ENCODE data around the gene OXA1L. TPM values are rescaled to one million over a fixed set of nuclear protein-coding genes. Genes with fewer than 3 reads are reported as not detected.
"Not testable (repeated sequence)": the region's sequence is repeated elsewhere in the genome, so short reads cannot be mapped to it uniquely, and the experiment has no call there.

Gene OXA1L
- 100 to 1,000 TPM; 106 to 133 TPM for total RNA-seq

GRCh38 chr14:22766457-22767322, at the start of gene OXA1L:
TSS of gene OXA1L (plus strand) at chr14:22766688. CDS start at chr14:22766702, 14 bp downstream.
- Mint-ChIP-seq H3K27ac (peak within 1 kb of the TSS; percentile 97), H3K4me3 (peak within 1 kb of the TSS; percentile 86), H3K9me3 (ENCODE audit: low read depth) (no peaks in the 10 kb centered on the region), H3K4me1 (peaks cover 35% of the 10 kb centered on the region), H3K27me3 (no peaks in the 10 kb centered on the region), H3K36me3 (peaks cover 53% of the 10 kb centered on the region)
- peak; percentile 98 for DNase-seq
- ATAC-seq: peak; percentile 92
- CTCF ChIA-PET: interaction anchor here (0.6 to 4.0 kb wide), 17 partner anchors 39 to 1256 kb away, joined by 3 to 25 read pairs (median 4); partner anchors contain the start of genes ABHD4, DAD1, HAUS4 and LRP10

- H3K9me3 Mint-ChIP-seq (ENCODE audit: low read depth): no peaks in the 10 kb centered on the region
- no peak for ATAC-seq
- CTCF ChIA-PET: no interaction called here
Observed at GRCh38 chr14:22718091-22718490, 48.4 kb upstream of the OXA1L start.

GRCh38 chr14:22721213-22721612, 45.3 kb upstream of the OXA1L start:
- no peak for ATAC-seq
- Mint-ChIP-seq H3K27ac (no peak overlapping the region), H3K27me3 (peaks cover 20% of the 10 kb centered on the region), H3K36me3 (no peaks in the 10 kb centered on the region), H3K4me3 (no peak overlapping the region), H3K4me1 (peaks cover 6% of the 10 kb centered on the region), H3K9me3 (ENCODE audit: low read depth) (no peaks in the 10 kb centered on the region)
- no peak for DNase-seq
- CTCF ChIA-PET: interaction anchor here (2.2 kb wide), 1 partner anchor 151 kb away, joined by 6 read pairs; no protein-coding TSS in a partner anchor

More at GRCh38 chr14:22718091-22718490, 48.4 kb upstream of the OXA1L start:
- no peak overlapping the region for H3K27ac Mint-ChIP-seq
- H3K4me3 Mint-ChIP-seq: no peak overlapping the region
- no peaks in the 10 kb centered on the region for H3K36me3 Mint-ChIP-seq
- DNase-seq: no peak
- peaks cover 11% of the 10 kb centered on the region for H3K4me1 Mint-ChIP-seq
- H3K27me3 Mint-ChIP-seq: peaks cover 20% of the 10 kb centered on the region

DNA sequence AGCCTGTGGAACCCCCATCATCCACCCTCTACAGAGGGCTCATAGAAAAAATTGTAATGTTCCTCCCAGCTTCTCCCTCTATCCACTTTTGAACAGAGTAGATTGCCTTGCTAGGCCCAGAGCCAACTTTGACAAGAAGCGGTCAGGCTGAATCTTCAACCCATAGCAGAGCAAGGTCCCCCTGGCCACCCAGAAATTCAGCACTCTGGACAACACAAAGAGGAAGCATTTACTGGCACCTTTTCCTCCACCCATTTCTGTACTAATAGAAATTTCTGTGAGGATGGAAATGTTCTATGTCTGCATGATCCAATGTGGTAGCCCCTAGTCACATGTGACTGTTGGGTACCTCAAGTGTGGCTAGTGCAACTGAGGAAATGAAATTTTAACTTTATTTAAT, 42.7 kb upstream of the OXA1L start:
- ATAC-seq: no peak
- Mint-ChIP-seq H3K9me3 (ENCODE audit: low read depth) (no peaks in the 10 kb centered on the region), H3K27me3 (peaks cover 8% of the 10 kb centered on the region), H3K4me1 (no peaks in the 10 kb centered on the region), H3K4me3 (no peak overlapping the region), H3K36me3 (no peaks in the 10 kb centered on the region), H3K27ac (no peak overlapping the region)
- DNase-seq: no peak
- CTCF ChIA-PET: no interaction called here

GRCh38 chr14:22724847-22725246, 41.6 kb upstream of the OXA1L start:
- H3K36me3 Mint-ChIP-seq; H3K27me3 Mint-ChIP-seq; H3K4me1 Mint-ChIP-seq; H3K27ac Mint-ChIP-seq; DNase-seq; H3K9me3 Mint-ChIP-seq (ENCODE audit: low read depth); CTCF ChIA-PET; ATAC-seq; H3K4me3 Mint-ChIP-seq: not testable (repeated sequence)

DNA sequence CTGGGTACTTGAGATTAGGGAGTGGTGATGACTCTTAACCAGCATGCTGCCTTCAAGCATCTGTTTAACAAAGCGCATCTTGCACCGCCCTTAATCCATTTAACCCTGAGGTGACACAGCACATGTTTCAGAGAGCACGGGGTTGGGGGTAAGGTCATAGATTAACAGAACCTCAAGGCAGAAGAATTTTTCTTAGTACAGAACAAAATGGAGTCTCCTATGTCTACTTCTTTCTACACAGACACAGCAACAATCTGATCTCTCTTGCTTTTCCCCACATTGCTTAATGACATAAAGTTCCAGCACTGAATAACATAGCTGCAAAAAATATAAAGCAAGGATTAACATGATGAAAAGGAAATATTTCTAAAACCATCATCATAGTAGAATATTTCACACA, 41.1 kb upstream of the OXA1L start:
- DNase-seq; H3K9me3 Mint-ChIP-seq (ENCODE audit: low read depth); H3K4me1 Mint-ChIP-seq; CTCF ChIA-PET; H3K36me3 Mint-ChIP-seq; H3K27ac Mint-ChIP-seq; ATAC-seq; H3K27me3 Mint-ChIP-seq; H3K4me3 Mint-ChIP-seq: not testable (repeated sequence)

DNA sequence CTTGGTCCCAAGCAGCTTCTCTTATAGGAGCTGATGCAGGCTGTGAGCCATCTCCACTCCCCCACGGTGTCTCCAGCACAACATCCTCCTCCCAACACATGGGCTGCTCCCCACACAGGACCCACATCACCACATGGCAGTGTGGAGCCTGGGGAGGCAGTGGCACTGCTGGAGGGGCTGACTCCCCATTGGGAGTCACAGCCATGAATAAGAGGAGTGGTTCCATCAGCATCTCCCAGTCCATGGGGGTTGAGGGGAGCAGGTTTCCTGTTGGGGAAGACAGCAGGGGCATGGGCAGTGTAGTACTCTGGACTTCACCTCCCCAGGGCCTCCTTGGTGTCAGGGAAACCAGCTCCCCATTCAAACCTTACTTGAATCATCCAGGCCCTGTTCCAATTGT, 40.5 kb upstream of the OXA1L start:
- CTCF ChIA-PET: no interaction called here
- no peaks in the 10 kb centered on the region for H3K4me1 Mint-ChIP-seq
- no peak overlapping the region for H3K27ac Mint-ChIP-seq
- no peaks in the 10 kb centered on the region for H3K9me3 Mint-ChIP-seq (ENCODE audit: low read depth)
- H3K36me3 Mint-ChIP-seq: no peaks in the 10 kb centered on the region
- DNase-seq (no peak), ATAC-seq (no peak)
- no peak overlapping the region for H3K4me3 Mint-ChIP-seq
- H3K27me3 Mint-ChIP-seq: peaks cover 4% of the 10 kb centered on the region

- H3K36me3 Mint-ChIP-seq; DNase-seq; CTCF ChIA-PET; H3K27me3 Mint-ChIP-seq; H3K9me3 Mint-ChIP-seq (ENCODE audit: low read depth); H3K4me1 Mint-ChIP-seq; ATAC-seq; H3K27ac Mint-ChIP-seq; H3K4me3 Mint-ChIP-seq: not testable (repeated sequence)
Observed at GRCh38 chr14:22732062-22732461, 34.4 kb upstream of the OXA1L start.

- no peak for DNase-seq
- peaks cover 14% of the 10 kb centered on the region for H3K4me1 Mint-ChIP-seq
- H3K4me3 Mint-ChIP-seq: no peak overlapping the region
- no peak for ATAC-seq
- CTCF ChIA-PET: interaction anchor here (0.8 kb wide), 1 partner anchor 89 kb away, joined by 4 read pairs; no protein-coding TSS in a partner anchor
- H3K9me3 Mint-ChIP-seq (ENCODE audit: low read depth): no peaks in the 10 kb centered on the region
- peaks cover 7% of the 10 kb centered on the region for H3K27me3 Mint-ChIP-seq
- H3K36me3 Mint-ChIP-seq: peaks cover 7% of the 10 kb centered on the region
- no peak overlapping the region for H3K27ac Mint-ChIP-seq
Observed at GRCh38 chr14:22733829-22734228, 32.7 kb upstream of the OXA1L start.

DNA sequence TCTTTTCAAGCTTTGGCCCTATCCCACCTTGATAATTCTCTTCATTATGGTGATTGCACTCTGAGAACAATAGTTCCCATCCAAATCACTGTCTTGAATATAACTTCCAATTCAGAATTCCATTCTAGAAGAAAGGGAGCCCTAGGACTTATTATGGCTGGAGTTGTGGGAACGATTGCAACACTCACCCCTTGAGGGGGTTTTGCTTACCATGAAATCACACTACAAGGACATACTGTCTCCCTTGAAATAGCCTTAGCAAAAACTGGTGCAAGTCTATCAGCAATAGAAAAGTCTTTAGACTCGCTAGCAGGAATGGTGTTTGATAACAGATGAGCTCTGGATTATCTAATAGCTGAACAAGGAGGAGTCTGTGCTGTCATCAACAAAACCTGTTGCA, 31.4 kb upstream of the OXA1L start:
- H3K4me3 Mint-ChIP-seq: no peak overlapping the region
- H3K36me3 Mint-ChIP-seq: peaks cover 9% of the 10 kb centered on the region
- peaks cover 7% of the 10 kb centered on the region for H3K27me3 Mint-ChIP-seq
- no peak overlapping the region for H3K27ac Mint-ChIP-seq
- CTCF ChIA-PET: no interaction called here
- H3K9me3 Mint-ChIP-seq (ENCODE audit: low read depth): no peaks in the 10 kb centered on the region
- ATAC-seq (no peak), DNase-seq (no peak)
- H3K4me1 Mint-ChIP-seq: peaks cover 24% of the 10 kb centered on the region

DNA sequence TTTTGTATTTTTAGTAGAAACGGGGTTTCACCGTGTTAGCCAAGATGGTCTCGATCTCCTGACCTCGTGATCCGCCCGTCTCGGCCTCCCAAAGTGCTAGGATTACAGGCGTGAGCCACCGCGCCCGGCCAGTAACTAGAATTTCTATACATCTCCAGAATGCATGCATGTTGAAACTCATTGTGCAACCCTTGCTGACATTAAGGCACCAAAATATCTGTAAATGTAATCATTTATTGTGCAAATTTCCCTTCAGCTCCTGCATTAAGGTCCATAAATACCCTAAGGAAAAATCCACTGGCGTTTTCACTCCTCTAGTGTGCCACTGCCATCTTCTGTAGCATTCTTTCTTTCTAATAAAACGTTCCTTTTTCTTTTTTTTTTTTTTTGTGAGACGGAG, 30.1 kb upstream of the OXA1L start:
- not testable (repeated sequence) for H3K36me3 Mint-ChIP-seq; H3K9me3 Mint-ChIP-seq (ENCODE audit: low read depth); ATAC-seq; H3K4me3 Mint-ChIP-seq; H3K27ac Mint-ChIP-seq; H3K27me3 Mint-ChIP-seq; DNase-seq
- H3K4me1 Mint-ChIP-seq: peaks cover 24% of the 10 kb centered on the region
- CTCF ChIA-PET: interaction anchor here (0.9 kb wide), 1 partner anchor 17 kb away, joined by 4 read pairs; no protein-coding TSS in a partner anchor

GRCh38 chr14:22737052-22737451, 29.4 kb upstream of the OXA1L start:
- Mint-ChIP-seq H3K27ac (peak overlapping the region; percentile 82), H3K9me3 (ENCODE audit: low read depth) (no peaks in the 10 kb centered on the region), H3K27me3 (peaks cover 3% of the 10 kb centered on the region), H3K4me3 (no peak overlapping the region), H3K36me3 (peaks cover 9% of the 10 kb centered on the region), H3K4me1 (peaks cover 24% of the 10 kb centered on the region)
- DNase-seq (peak; percentile 68), ATAC-seq (peak; percentile 98)
- CTCF ChIA-PET: no interaction called here

DNA sequence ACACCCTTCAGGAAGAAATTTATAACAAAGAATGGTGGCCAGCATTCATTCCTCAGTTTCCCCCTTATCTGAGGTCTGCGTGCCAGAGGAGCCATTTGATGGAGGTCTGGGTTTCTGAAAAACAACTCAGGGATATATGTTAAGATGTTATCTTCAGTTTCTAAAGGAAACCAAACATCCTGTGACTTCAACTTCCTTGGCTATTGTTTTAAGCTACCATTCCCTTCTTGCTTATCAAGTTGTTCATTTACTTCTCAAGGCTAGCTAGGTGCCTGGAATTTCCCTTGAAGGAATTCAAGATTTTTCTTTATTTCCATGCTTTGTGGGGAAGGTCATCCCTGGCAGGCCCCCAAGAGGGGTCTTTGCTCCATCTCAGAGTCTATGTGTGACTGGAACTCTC, 27.1 kb upstream of the OXA1L start:
- Mint-ChIP-seq H3K4me3 (no peak overlapping the region), H3K27me3 (peaks cover 4% of the 10 kb centered on the region), H3K27ac (no peak overlapping the region), H3K36me3 (peaks cover 9% of the 10 kb centered on the region), H3K4me1 (peaks cover 24% of the 10 kb centered on the region), H3K9me3 (ENCODE audit: low read depth) (no peaks in the 10 kb centered on the region)
- no peak for ATAC-seq
- DNase-seq: no peak
- CTCF ChIA-PET: no interaction called here

GRCh38 chr14:22740020-22740419, 26.5 kb upstream of the OXA1L start:
- no peak for ATAC-seq

More at GRCh38 chr14:22740020-22740419, 26.5 kb upstream of the OXA1L start:
- Mint-ChIP-seq H3K4me1 (peaks cover 24% of the 10 kb centered on the region), H3K27ac (no peak overlapping the region), H3K4me3 (no peak overlapping the region), H3K36me3 (peaks cover 9% of the 10 kb centered on the region), H3K27me3 (peaks cover 4% of the 10 kb centered on the region), H3K9me3 (ENCODE audit: low read depth) (no peaks in the 10 kb centered on the region)
- DNase-seq: no peak
- CTCF ChIA-PET: no interaction called here

All from activated CD8-positive, alpha-beta memory T cell treated with anti-CD3 and anti-CD28 coated beads, Interleukin-2, amount 10 ng/mL, durations not matched to agents 7 days and 5 days (primary cell).